Measurements from ENCODE around the gene PIGC.

DNA sequence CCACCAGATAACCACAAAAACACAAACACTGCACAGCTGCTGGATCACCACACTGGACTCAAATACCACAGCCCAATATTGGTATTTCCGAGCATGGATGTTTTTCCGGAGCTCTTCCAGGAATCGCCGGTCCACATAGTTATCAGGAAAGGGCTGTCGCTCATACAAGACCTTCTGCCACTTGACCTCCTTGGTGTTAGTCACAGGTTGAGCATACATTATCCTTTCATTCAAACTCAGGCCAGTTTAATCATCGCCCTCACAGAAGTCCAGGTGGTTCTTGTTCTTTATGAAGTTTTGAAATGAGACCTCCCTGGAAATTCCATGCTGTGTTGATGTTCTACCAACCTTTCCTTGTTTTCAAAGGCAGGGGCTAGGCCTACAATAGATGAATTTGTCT is 1.5 kb downstream of the PIGC start:
- TF ChIP-seq CTCF (IDR thresholded peaks at IDR 0.05) = no peak
- TF ChIP-seq ZFX (IDR thresholded peaks at IDR 0.05; ENCODE audit: borderline replicate concordance) = no peak
